GM12878 (cell line): ENCODE measurements around the gene TMEM126A. TPM values are rescaled to one million over a fixed set of nuclear protein-coding genes. Genes with fewer than 3 reads are reported as not detected.

Experiments
- ATAC-seq: fragments of 200-7000 bp; cut with Tn5 transposase; 3 replicates; pipeline ENCODE4 v1.9.1; 2020; ENCODE audit warnings: mild to moderate bottlenecking, moderate library complexity
- BruUV-seq: library from RNA; stranded (reverse); fragments of 400-500 nt; replicated peaks from 2 replicates; lab custom pipeline; 2021; lab: Mats Ljungman, UMichigan
- CTCF ChIA-PET: fragments of 300-600 bp; sonication (Branson Sonifier 250); formaldehyde crosslinking; extraction: SDS; loops from one replicate; lab custom pipeline; 2021; ENCODE audit warnings: inconsistent platforms; lab: Yijun Ruan, JAX
- POLR2A ChIA-PET: fragments of 350-600 bp; formaldehyde crosslinking; extraction: SDS; loops from one replicate; lab custom pipeline; 2021; ENCODE audit warnings: inconsistent platforms; lab: Charles Lee
- RAD21 ChIA-PET: fragments of 300-600 bp; sonication (Branson Sonifier 250); formaldehyde crosslinking; loops from one replicate; lab custom pipeline; 2023; ENCODE audit warnings: antibody characterized with exemption; ENCODE audit not compliant: unreplicated experiment; lab: Charles Lee
- SMC1A ChIA-PET: fragments of 300-600 bp; sonication (Branson Sonifier 250); formaldehyde crosslinking; loops from one replicate; lab custom pipeline; 2023; ENCODE audit not compliant: unreplicated experiment, uncharacterized antibody; lab: Charles Lee
- DNase-seq: peaks from one replicate; pipeline ENCODE4 v3.0.0-alpha.2; 2011; ENCODE audit warnings: low read depth, low spot score
- FAIRE-seq: peaks from 3 replicates; lab custom pipeline; 2011; peaks lifted over from hg19 to GRCh38; lab: Jason Lieb, UNC
- H2AFZ ChIP-seq: 2 replicates; pipeline ENCODE4 v1.6.0; 2011; ENCODE audit warnings: low read depth, low read length, control low read depth; ENCODE audit not compliant: control insufficient read depth
- H3K27ac ChIP-seq: 2 replicates; pipeline ENCODE4 v1.5.1; 2011; ENCODE audit warnings: control low read depth; ENCODE audit not compliant: control insufficient read depth, insufficient read depth
- H3K27me3 ChIP-seq, 2 experiments: replicated peaks in 1 of 2; 2 replicates each; pipeline versions ENCODE4 v1.6.0 to v1.6.1; 2011; ENCODE audit warnings: low read length in 1 of 2; ENCODE audit not compliant: control insufficient read depth in 2 of 2, insufficient read depth in 2 of 2
- H3K36me3 ChIP-seq, 2 experiments: 2 replicates each; pipeline ENCODE4 v1.5.1; 2011; ENCODE audit warnings: low read length in 1 of 2; ENCODE audit not compliant: control insufficient read depth in 2 of 2, insufficient read depth in 2 of 2
- H3K4me1 ChIP-seq: 2 replicates; pipeline ENCODE4 v1.6.1; 2011; ENCODE audit warnings: mild to moderate bottlenecking, low read length, moderate library complexity, mixed read lengths; ENCODE audit not compliant: control insufficient read depth, insufficient read depth
- H3K4me2 ChIP-seq: 2 replicates; pipeline ENCODE4 v1.6.0; 2011; ENCODE audit warnings: control low read depth; ENCODE audit not compliant: control insufficient read depth, insufficient read depth
- H3K4me3 ChIP-seq: fragments of 200-600 bp; sonication (generic); 2 replicates; pipeline ENCODE4 v1.5.1; 2016
- H3K79me2 ChIP-seq: 2 replicates; pipeline ENCODE4 v1.6.0; 2011; ENCODE audit warnings: low read length; ENCODE audit not compliant: control insufficient read depth, insufficient read depth
- H3K9ac ChIP-seq: 2 replicates; pipeline ENCODE4 v1.8.0; 2011; ENCODE audit warnings: low read length, control low read depth, mixed read lengths; ENCODE audit not compliant: control insufficient read depth, insufficient read depth
- H3K9me3 ChIP-seq: replicated peaks from 3 replicates; pipeline ENCODE4 v1.5.1; 2011; ENCODE audit warnings: mild to moderate bottlenecking, low read length; ENCODE audit not compliant: control insufficient read depth, insufficient read depth
- H4K20me1 ChIP-seq: 2 replicates; pipeline ENCODE4 v1.6.0; 2011; ENCODE audit not compliant: control insufficient read depth, insufficient read depth
- E4F1 ChIP-seq: fragments of 450-650 bp; IDR thresholded peaks from 2 replicates; pipeline ENCODE4 v1.6.1; 2018; ENCODE audit warnings: borderline replicate concordance, mild to moderate bottlenecking; ENCODE audit not compliant: partially characterized antibody
- KDM1A ChIP-seq: fragments of 200-600 bp; sonication (generic); IDR thresholded peaks from 2 replicates; pipeline ENCODE4 v1.6.1; 2016; ENCODE audit warnings: borderline replicate concordance
- NRF1 ChIP-seq: conservative IDR thresholded peaks from 2 replicates; pipeline ENCODE4 v1.6.1; 2011; ENCODE audit warnings: mild to moderate bottlenecking, low read depth, low read length, improper control_type of control experiment
- PAX8 ChIP-seq: fragments of 450-650 bp; IDR thresholded peaks from 2 replicates; pipeline ENCODE4 v1.6.1; 2017; ENCODE audit warnings: mild to moderate bottlenecking, moderate library complexity
- RB1 ChIP-seq: fragments of 450-650 bp; formaldehyde crosslinking; IDR thresholded peaks from 2 replicates; pipeline ENCODE4 v1.6.1; 2017; ENCODE audit warnings: mild to moderate bottlenecking, borderline replicate concordance
- REST ChIP-seq: IDR thresholded peaks from 2 replicates; pipeline ENCODE4 v1.6.1; 2012; ENCODE audit warnings: mild to moderate bottlenecking, low read depth, low read length
- SUPT20H ChIP-seq: IDR thresholded peaks from 2 replicates; pipeline ENCODE4 v1.6.1; 2011; ENCODE audit warnings: low read depth, mild to moderate bottlenecking, low read length, moderate library complexity, borderline replicate concordance; ENCODE audit not compliant: control insufficient read depth
- ZBTB33 ChIP-seq: fragments of 450-650 bp; IDR thresholded peaks from 2 replicates; pipeline ENCODE4 v1.6.1; 2017; ENCODE audit warnings: mild to moderate bottlenecking
- ZNF217 ChIP-seq: fragments of 450-650 bp; IDR thresholded peaks from 2 replicates; pipeline ENCODE4 v1.6.1; 2017; ENCODE audit warnings: antibody characterized with exemption, mild to moderate bottlenecking
- ZNF24 ChIP-seq: fragments of 450-650 bp; IDR thresholded peaks from 2 replicates; pipeline ENCODE4 v1.6.1; 2017; ENCODE audit warnings: antibody characterized with exemption, mild to moderate bottlenecking
- ZNF384 ChIP-seq: IDR thresholded peaks from 2 replicates; pipeline ENCODE4 v1.6.1; 2012; ENCODE audit warnings: low read depth, mild to moderate bottlenecking, low read length, improper control_type of control experiment, borderline replicate concordance
- WGBS: methylation state at CpG from one replicate; pipeline ENCODE4 v1.1.6; 2016; ENCODE audit warnings: low lambda C conversion rate; ENCODE audit not compliant: insufficient replicate concordance, insufficient coverage; ENCODE audit errors: missing lambda C conversion rate; 5-methylcytosine and 5-hydroxymethylcytosine counted together
- in situ Hi-C: fragments of 300-500 bp; cut with MboI; formaldehyde crosslinking; loops from 9 replicates; pipeline ENCODE4 v1.14.3; 2018; ENCODE audit warnings: mixed read lengths
- intact Hi-C: fragments of 100-400 bp; cut with micrococcal nuclease; formaldehyde crosslinking; loops from one replicate; pipeline ENCODE4 v1.14.2; 2022; ENCODE audit not compliant: unreplicated experiment
- polyA plus RNA-seq, 11 experiments: library from polyadenylated mRNA; depleted of rRNA in 4 of 11; unstranded in 6 of 11; stranded (reverse) in 5 of 11; fragments of >200 nt; fragmentation: Nextera tagmentation in 4 of 11; fragmentation: Illumina TruSeq in 1 of 11; extraction: Ambion mirVana in 4 of 11; extraction: Trizol in 1 of 11; gene quantifications; 1 replicate in 1 of 11; 2 replicates in 10 of 11; pipeline versions ENCODE4 v1.2.1 to v1.2.3, GENCODE V29; 2011 to 2016; ENCODE audit warnings: inconsistent platforms in 2 of 11, missing spikeins in 2 of 11, low read depth in 1 of 11
- total RNA-seq, 4 experiments: library from RNA; depleted of rRNA in 3 of 4; stranded (reverse); fragments of >200 nt in 3 of 4; fragmentation: Illumina TruSeq in 1 of 4; extraction: Trizol in 1 of 4; gene quantifications; 2 replicates each; pipeline versions ENCODE4 v1.2.1 to v1.2.3, GENCODE V29; 2013 to 2021
- TF ChIP-seq, protein P1 (sequence below): IDR thresholded peaks from 2 replicates; pipeline ENCODE4 v1.6.1; 2012; ENCODE audit warnings: low read depth, low read length, improper control_type of control experiment

The TMEM126A gene
- total and polyA plus RNA-seq, 10 of the 15 experiments (the other 5 are each of a cell fraction or from before 2014, with no cell fraction given), result 38.6 to 208 (median 71.7) TPM

DNA sequence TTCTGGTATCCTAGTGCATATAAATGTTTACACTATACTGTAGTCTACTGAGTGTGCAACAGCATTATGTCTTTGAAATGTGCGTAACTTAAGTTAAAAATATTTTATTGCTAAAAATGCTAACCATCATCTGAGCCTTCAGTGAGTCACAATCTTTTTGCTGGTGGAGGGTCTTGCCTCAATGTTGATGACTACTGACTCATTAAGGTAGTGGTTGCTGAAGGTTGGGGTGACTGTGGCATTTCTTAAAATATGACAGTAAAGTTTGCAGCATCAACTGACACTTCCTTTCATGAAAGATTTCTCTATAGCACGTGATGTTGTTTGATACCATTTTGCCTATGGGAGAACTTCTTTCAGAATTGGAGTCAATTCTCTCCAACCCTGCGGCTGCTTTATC lies 25.6 kb downstream of the TMEM126A start (continued):
- TF ChIP-seq E4F1, result no peak
- TF ChIP-seq, protein P1, sequence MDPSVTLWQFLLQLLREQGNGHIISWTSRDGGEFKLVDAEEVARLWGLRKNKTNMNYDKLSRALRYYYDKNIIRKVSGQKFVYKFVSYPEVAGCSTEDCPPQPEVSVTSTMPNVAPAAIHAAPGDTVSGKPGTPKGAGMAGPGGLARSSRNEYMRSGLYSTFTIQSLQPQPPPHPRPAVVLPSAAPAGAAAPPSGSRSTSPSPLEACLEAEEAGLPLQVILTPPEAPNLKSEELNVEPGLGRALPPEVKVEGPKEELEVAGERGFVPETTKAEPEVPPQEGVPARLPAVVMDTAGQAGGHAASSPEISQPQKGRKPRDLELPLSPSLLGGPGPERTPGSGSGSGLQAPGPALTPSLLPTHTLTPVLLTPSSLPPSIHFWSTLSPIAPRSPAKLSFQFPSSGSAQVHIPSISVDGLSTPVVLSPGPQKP, result no peak
- no peak for TF ChIP-seq KDM1A
- TF ChIP-seq SUPT20H, result no peak

DNA sequence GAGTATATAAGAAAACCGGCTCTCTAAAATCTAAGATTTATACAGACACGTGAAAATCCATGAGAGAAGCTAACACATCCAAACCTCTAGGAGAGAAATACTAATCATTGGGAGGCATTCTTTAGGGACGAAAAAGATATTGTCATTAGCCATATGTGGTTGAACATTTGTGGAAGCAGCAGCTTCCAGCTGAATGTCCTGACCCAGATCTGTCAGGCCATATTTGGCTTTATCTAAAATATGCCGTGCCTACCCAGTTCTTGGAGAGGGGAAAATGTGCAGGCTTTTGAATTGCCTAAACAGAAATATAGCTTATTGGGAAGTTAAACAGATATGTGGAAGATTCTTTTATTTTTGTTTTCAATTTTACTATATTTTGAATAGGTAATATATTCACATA lies 31.8 kb downstream of the TMEM126A start:
- in situ Hi-C loops (no loop called here), intact Hi-C loops (no loop called here)
- no peak for ATAC-seq
- no peak for FAIRE-seq
- no peak overlapping the region for H3K4me3 ChIP-seq
- H3K36me3 ChIP-seq, result no peaks in the 10 kb centered on the region
- H2AFZ ChIP-seq, result no peak overlapping the region
- SMC1A ChIA-PET, result interaction anchor here (0.6 to 1.9 kb wide), 5 partner anchors 10 to 53 kb away, joined by 3 to 5 read pairs (median 4); no protein-coding TSS in a partner anchor
- 93% methylated on average over 4 of the region's 4 CpGs for WGBS
- peaks cover 5% of the 10 kb centered on the region; the same call in 1 of the 2 replicates for H3K4me1 ChIP-seq
- H3K79me2 ChIP-seq, result no peaks in the 10 kb centered on the region
- BruUV-seq, result no TSS peak
- POLR2A ChIA-PET, result interaction anchor here (0.6 to 1.7 kb wide), 2 partner anchors 54 to 245 kb away, joined by 3 to 4 read pairs; no protein-coding TSS in a partner anchor
- no peak overlapping the region for H3K27ac ChIP-seq
- no peaks in the 10 kb centered on the region for H4K20me1 ChIP-seq
- no peak overlapping the region for H3K4me2 ChIP-seq
- no peaks in the 10 kb centered on the region; the same call in 2 of the 3 replicates for H3K9me3 ChIP-seq
- no peak overlapping the region for H3K9ac ChIP-seq
- CTCF ChIA-PET, result interaction anchor here (0.9 to 3.4 kb wide), 6 partner anchors 10 to 85 kb away, joined by 3 to 8 read pairs (median 4); partner anchors contain the start of gene CREBZF
- no peak for DNase-seq
- 0 out of 4 replicates have a peak, but pooled peaks cover 0 to 5% of the 10 kb centered on the region in 2 experiments for H3K27me3 ChIP-seq
- RAD21 ChIA-PET, result no interaction called here
- TF ChIP-seq REST, result no peak
- no peak for TF ChIP-seq ZNF217
- TF ChIP-seq ZNF24, result no peak
- TF ChIP-seq PAX8, result no peak
- no peak for TF ChIP-seq NRF1
- no peak for TF ChIP-seq RB1
- no peak for TF ChIP-seq ZBTB33
- no peak for TF ChIP-seq ZNF384
